IMR-90 (cell line): ENCODE measurements around the gene GTF2H4. TPM values are rescaled to one million over a fixed set of nuclear protein-coding genes. Genes with fewer than 3 reads are reported as not detected.

Source experiments
- ATAC-seq: fragments of 200-7000 bp; cut with Tn5 transposase; 2 replicates; pipeline ENCODE4 v1.9.1; 2020; ENCODE audit warnings: low read depth, mild to moderate bottlenecking, moderate library complexity
- BruUV-seq: library from RNA; stranded (reverse); fragments of 400-500 nt; replicated peaks from 2 replicates; lab custom pipeline; 2021; lab: Mats Ljungman, UMichigan
- CTCF ChIA-PET: fragments of 300-600 bp; formaldehyde crosslinking; extraction: SDS; loops from one replicate; lab custom pipeline; 2021; ENCODE audit warnings: antibody characterized with exemption; lab: Yijun Ruan, JAX
- POLR2A ChIA-PET: fragments of 300-600 bp; sonication (Branson Sonifier 250); formaldehyde crosslinking; loops from one replicate; lab custom pipeline; 2022; ENCODE audit warnings: antibody characterized with exemption; ENCODE audit not compliant: unreplicated experiment; lab: Charles Lee
- DNase-seq: peaks from one replicate; pipeline ENCODE4 v3.0.0; 2013
- H2AFZ ChIP-seq: replicated peaks from 2 replicates; pipeline ENCODE3; 2013; ENCODE audit warnings: low read length, mild to moderate bottlenecking; ENCODE audit not compliant: poor library complexity
- H2AK5ac ChIP-seq: 2 replicates; pipeline ENCODE4 v1.6.1; 2013; ENCODE audit warnings: low read depth, low read length, inconsistent platforms
- H2AK9ac ChIP-seq: replicated peaks from 2 replicates; pipeline ENCODE3; 2013; ENCODE audit warnings: mild to moderate bottlenecking, low read depth, low read length, moderate library complexity; ENCODE audit not compliant: poor library complexity
- H2BK120ac ChIP-seq: 2 replicates; pipeline ENCODE4 v1.6.1; 2013; ENCODE audit warnings: low read depth, low read length, inconsistent platforms
- H2BK15ac ChIP-seq: 3 replicates; pipeline ENCODE4 v1.6.1; 2013; ENCODE audit warnings: low read depth, low read length, inconsistent platforms
- H2BK20ac ChIP-seq: 2 replicates; pipeline ENCODE4 v1.6.1; 2013; ENCODE audit warnings: low read depth, mild to moderate bottlenecking, inconsistent platforms, low read length, moderate library complexity
- H2BK5ac ChIP-seq: 2 replicates; pipeline ENCODE4 v1.6.1; 2013; ENCODE audit warnings: mild to moderate bottlenecking, low read depth, low read length, inconsistent platforms; ENCODE audit not compliant: poor library complexity, severe bottlenecking
- H3K14ac ChIP-seq: replicated peaks from 2 replicates; pipeline ENCODE4 v1.6.1; 2013; ENCODE audit warnings: low read depth, low read length, inconsistent platforms
- H3K18ac ChIP-seq: 2 replicates; pipeline ENCODE4 v1.6.1; 2013; ENCODE audit warnings: low read depth, low read length, control low read depth
- H3K23ac ChIP-seq: 2 replicates; pipeline ENCODE4 v1.6.1; 2013; ENCODE audit warnings: low read depth, low read length, inconsistent platforms
- H3K27ac ChIP-seq: 2 replicates; pipeline ENCODE4 v1.5.1; 2013; ENCODE audit warnings: mild to moderate bottlenecking, control low read depth, low read length; ENCODE audit not compliant: insufficient read depth
- H3K27me3 ChIP-seq: 2 replicates; pipeline ENCODE4 v1.6.1; 2013; ENCODE audit warnings: low read length; ENCODE audit not compliant: control insufficient read depth, insufficient read depth
- H3K36me3 ChIP-seq: 2 replicates; pipeline ENCODE4 v1.6.1; 2013; ENCODE audit warnings: low read length, mixed read lengths; ENCODE audit not compliant: control insufficient read depth, insufficient read depth
- H3K4ac ChIP-seq: 2 replicates; pipeline ENCODE4 v1.6.1; 2013; ENCODE audit warnings: low read depth, low read length, inconsistent platforms
- H3K4me1 ChIP-seq: 2 replicates; pipeline ENCODE4 v1.6.1; 2013; ENCODE audit warnings: low read length, mixed read lengths; ENCODE audit not compliant: control insufficient read depth, insufficient read depth
- H3K4me2 ChIP-seq: 2 replicates; pipeline ENCODE4 v1.6.1; 2013; ENCODE audit warnings: low read depth, mild to moderate bottlenecking, control low read depth, low read length, moderate library complexity
- H3K4me3 ChIP-seq: 2 replicates; pipeline ENCODE4 v1.5.1; 2013; ENCODE audit warnings: low read depth, mild to moderate bottlenecking, control low read depth, low read length, moderate library complexity; ENCODE audit not compliant: insufficient read depth
- H3K56ac ChIP-seq: 2 replicates; pipeline ENCODE4 v1.6.1; 2013; ENCODE audit warnings: low read length, inconsistent platforms; ENCODE audit not compliant: insufficient read depth; ENCODE audit errors: extremely low read depth
- H3K79me1 ChIP-seq, 2 experiments: 2 replicates each; pipeline ENCODE4 v1.6.1; 2013; ENCODE audit warnings: low read length in 2 of 2, inconsistent platforms in 1 of 2, low read depth in 1 of 2
- H3K9ac ChIP-seq: 2 replicates; pipeline ENCODE4 v1.6.1; 2013; ENCODE audit warnings: low read depth, low read length, control low read depth
- H3K9me1 ChIP-seq: 2 replicates; pipeline ENCODE4 v1.6.1; 2013; ENCODE audit warnings: low read length, inconsistent platforms; ENCODE audit not compliant: insufficient read depth
- H3K9me3 ChIP-seq: 2 replicates; pipeline ENCODE4 v1.6.1; 2013; ENCODE audit warnings: low read length; ENCODE audit not compliant: control insufficient read depth, insufficient read depth
- H4K20me1 ChIP-seq: 2 replicates; pipeline ENCODE4 v1.6.1; 2013; ENCODE audit warnings: low read length, inconsistent platforms; ENCODE audit not compliant: insufficient read depth
- H4K5ac ChIP-seq: 2 replicates; pipeline ENCODE4 v1.6.1; 2013; ENCODE audit warnings: mild to moderate bottlenecking, low read depth, low read length, control low read depth
- H4K8ac ChIP-seq, 2 experiments: 2 replicates each; pipeline ENCODE4 v1.6.1; 2013; ENCODE audit warnings: low read depth in 2 of 2, low read length in 2 of 2, control low read depth in 1 of 2, inconsistent platforms in 1 of 2
- H4K91ac ChIP-seq: 2 replicates; pipeline ENCODE4 v1.6.1; 2013; ENCODE audit warnings: low read depth, low read length, inconsistent platforms; ENCODE audit not compliant: insufficient read depth
- BHLHE40 ChIP-seq: fragments of 150-350 bp; IDR thresholded peaks from 2 replicates; pipeline ENCODE4 v1.6.1; 2016; ENCODE audit warnings: mild to moderate bottlenecking, low read depth, low read length
- CEBPB ChIP-seq: IDR thresholded peaks from 2 replicates; pipeline ENCODE4 v1.6.1; 2012; ENCODE audit warnings: low read depth, low read length, improper control_type of control experiment
- CHD1 ChIP-seq: IDR thresholded peaks from 2 replicates; pipeline ENCODE4 v1.6.1; 2012; ENCODE audit warnings: low read depth, low read length, improper control_type of control experiment
- CTCF ChIP-seq: conservative IDR thresholded peaks from 2 replicates; pipeline ENCODE4 v1.5.1; 2012; ENCODE audit warnings: mild to moderate bottlenecking, low read depth, low read length, improper control_type of control experiment
- FOS ChIP-seq: fragments of 150-350 bp; IDR thresholded peaks from 2 replicates; pipeline ENCODE4 v1.6.1; 2016; ENCODE audit warnings: low read depth, low read length
- MAFK ChIP-seq: IDR thresholded peaks from 2 replicates; pipeline ENCODE4 v1.6.1; 2012; ENCODE audit warnings: low read depth, low read length, improper control_type of control experiment
- MAZ ChIP-seq: IDR thresholded peaks from 2 replicates; pipeline ENCODE4 v1.6.1; 2012; ENCODE audit warnings: low read depth, mild to moderate bottlenecking, low read length, improper control_type of control experiment, moderate library complexity, borderline replicate concordance
- MXI1 ChIP-seq: IDR thresholded peaks from 2 replicates; pipeline ENCODE4 v1.6.1; 2012; ENCODE audit warnings: low read depth, mild to moderate bottlenecking, low read length, moderate library complexity, borderline replicate concordance
- NFE2L2 ChIP-seq: fragments of 150-350 bp; IDR thresholded peaks from 2 replicates; pipeline ENCODE4 v1.6.1; 2016; ENCODE audit warnings: low read depth, mild to moderate bottlenecking, low read length
- POLR2A ChIP-seq: IDR thresholded peaks from 2 replicates; pipeline ENCODE4 v1.6.1; 2012; ENCODE audit warnings: mild to moderate bottlenecking, low read depth, low read length
- RAD21 ChIP-seq: IDR thresholded peaks from 2 replicates; pipeline ENCODE4 v1.6.1; 2012; ENCODE audit warnings: low read length, improper control_type of control experiment
- RCOR1 ChIP-seq: IDR thresholded peaks from 2 replicates; pipeline ENCODE4 v1.6.1; 2012; ENCODE audit warnings: mild to moderate bottlenecking, low read length, improper control_type of control experiment; ENCODE audit not compliant: insufficient replicate concordance
- RFX5 ChIP-seq: IDR thresholded peaks from 2 replicates; pipeline ENCODE4 v1.8.0; 2012; ENCODE audit warnings: low read depth, mild to moderate bottlenecking, low read length, moderate library complexity
- SMC3 ChIP-seq: fragments of 150-350 bp; IDR thresholded peaks from 2 replicates; pipeline ENCODE4 v1.6.1; 2016; ENCODE audit warnings: low read depth, mild to moderate bottlenecking, antibody characterized with exemption, low read length, moderate library complexity
- USF2 ChIP-seq: fragments of 150-350 bp; IDR thresholded peaks from 2 replicates; pipeline ENCODE4 v1.6.1; 2017; ENCODE audit warnings: mild to moderate bottlenecking, antibody characterized with exemption, low read length, low read depth
- WGBS, 2 experiments: methylation state at CpG; one replicate each; pipeline versions ENCODE4 v1.1.5 to v1.1.7; 2013; ENCODE audit warnings: missing lambda C conversion rate in 2 of 2; ENCODE audit not compliant: insufficient read length in 1 of 2; ENCODE audit errors: extremely low coverage in 2 of 2; 5-methylcytosine and 5-hydroxymethylcytosine counted together
- dilution Hi-C: fragments of 300-500 bp; cut with HindIII; formaldehyde crosslinking; loops from one replicate; pipeline ENCODE4 v1.14.3; 2018; ENCODE audit warnings: low sequenced_read_pairs; ENCODE audit not compliant: unreplicated experiment
- in situ Hi-C: fragments of 300-500 bp; cut with MboI; formaldehyde crosslinking; loops from 3 replicates; pipeline ENCODE4 v1.14.3; 2019; ENCODE audit warnings: low sequenced_read_pairs, inconsistent platforms, mixed read lengths
- intact Hi-C: fragments of 100-400 bp; cut with micrococcal nuclease; formaldehyde crosslinking; loops from 2 replicates; pipeline ENCODE4 v1.10.0; 2022
- polyA plus RNA-seq, 3 experiments: library from polyadenylated mRNA; depleted of rRNA; stranded (reverse); fragments of >200 nt; gene quantifications; 2 replicates each; pipeline ENCODE4 v1.2.3, GENCODE V29; 2012; ENCODE audit warnings: low replicate concordance in 1 of 3
- total RNA-seq: library from RNA; depleted of rRNA; stranded (reverse); fragments of >200 nt; gene quantifications from 2 replicates; pipeline ENCODE4 v1.2.3, GENCODE V29; 2012
- TF ChIP-seq, protein P1 (sequence below): fragments of 150-350 bp; IDR thresholded peaks from 2 replicates; pipeline ENCODE4 v1.6.1; 2016; ENCODE audit warnings: low read depth, mild to moderate bottlenecking, low read length, moderate library complexity, borderline replicate concordance

GTF2H4 gene
- total and polyA plus RNA-seq, 2 of the 4 experiments (the other 2 are of a cell fraction) = 13.4 to 30.8 TPM

DNA sequence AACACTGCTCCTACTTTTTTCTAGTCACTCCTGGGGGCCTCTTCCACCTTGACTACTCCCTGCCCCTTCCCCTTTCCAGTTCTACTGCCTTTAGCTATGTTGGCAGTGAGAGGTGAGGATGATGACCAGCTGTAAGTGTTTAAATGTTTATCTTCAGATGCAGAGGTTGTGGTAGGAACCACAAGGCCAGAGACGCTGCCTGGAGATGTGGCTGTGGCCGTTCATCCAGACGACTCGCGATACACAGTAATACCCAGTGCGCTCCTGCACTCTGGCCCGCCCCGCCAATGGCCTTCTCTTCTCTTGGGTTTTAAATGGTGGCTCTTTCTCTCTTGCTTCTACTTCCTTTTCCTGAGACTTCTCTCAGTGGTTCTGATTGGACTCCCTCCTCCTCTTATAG lies 10.7 kb downstream of the GTF2H4 start:
- BruUV-seq = no TSS peak
- no peak overlapping the region for H2BK5ac ChIP-seq
- H3K27me3 ChIP-seq = no peaks in the 10 kb centered on the region
- H3K27ac ChIP-seq = no peak overlapping the region
- no peak overlapping the region for H2AFZ ChIP-seq
- no peak overlapping the region for H2AK9ac ChIP-seq
- H3K56ac ChIP-seq = no peak overlapping the region
- intact Hi-C loops = loop anchor here (10.0 kb wide), 1 partner anchor 276 kb away; no protein-coding TSS in a partner anchor
- TF ChIP-seq RAD21 (no peak), RCOR1 (no peak), NFE2L2 (no peak), MAFK (no peak), MXI1 (no peak), BHLHE40 (no peak), RFX5 (no peak), CHD1 (no peak), USF2 (no peak), CTCF (no peak), MAZ (no peak), SMC3 (no peak), POLR2A (no peak), FOS (no peak), CEBPB (no peak)
- TF ChIP-seq, protein P1, sequence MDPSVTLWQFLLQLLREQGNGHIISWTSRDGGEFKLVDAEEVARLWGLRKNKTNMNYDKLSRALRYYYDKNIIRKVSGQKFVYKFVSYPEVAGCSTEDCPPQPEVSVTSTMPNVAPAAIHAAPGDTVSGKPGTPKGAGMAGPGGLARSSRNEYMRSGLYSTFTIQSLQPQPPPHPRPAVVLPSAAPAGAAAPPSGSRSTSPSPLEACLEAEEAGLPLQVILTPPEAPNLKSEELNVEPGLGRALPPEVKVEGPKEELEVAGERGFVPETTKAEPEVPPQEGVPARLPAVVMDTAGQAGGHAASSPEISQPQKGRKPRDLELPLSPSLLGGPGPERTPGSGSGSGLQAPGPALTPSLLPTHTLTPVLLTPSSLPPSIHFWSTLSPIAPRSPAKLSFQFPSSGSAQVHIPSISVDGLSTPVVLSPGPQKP = no peak
- H4K20me1 ChIP-seq = no peaks in the 10 kb centered on the region
- DNase-seq (no peak), ATAC-seq (no peak)
- dilution Hi-C loops = no loop called here
- H3K9ac ChIP-seq = no peak overlapping the region
- CTCF ChIA-PET = interaction anchor here (1.1 to 3.1 kb wide), 2 partner anchors 152 to 161 kb away, joined by 5 to 12 read pairs; no protein-coding TSS in a partner anchor
- no peak overlapping the region for H3K23ac ChIP-seq
- H3K36me3 ChIP-seq = peaks cover 39% of the 10 kb centered on the region
- H3K4ac ChIP-seq = no peak overlapping the region
- H3K4me1 ChIP-seq = peaks cover 10% of the 10 kb centered on the region
- no CpG with 5 or more reads among the region's 8 CpGs for WGBS, 2 experiments
- no peaks in the 10 kb centered on the region for H3K9me1 ChIP-seq
- no peak overlapping the region for H3K4me2 ChIP-seq
- no peak overlapping the region for H3K14ac ChIP-seq
- H4K8ac ChIP-seq = no peak overlapping the region
- H4K91ac ChIP-seq = no peak overlapping the region
- H3K18ac ChIP-seq = no peak overlapping the region
- H3K79me1 ChIP-seq = peaks cover 5 to 6% of the 10 kb centered on the region in 2 experiments; a peak in 1 of 4 replicates
- no peak overlapping the region for H2AK5ac ChIP-seq
- H2BK120ac ChIP-seq = no peak overlapping the region
- no peak overlapping the region for H2BK15ac ChIP-seq
- in situ Hi-C loops = loop anchor here (5.0 kb wide), 1 partner anchor 159 kb away; no protein-coding TSS in a partner anchor
- H3K9me3 ChIP-seq = no peaks in the 10 kb centered on the region
- POLR2A ChIA-PET = interaction anchor here (0.5 kb wide), 1 partner anchor 12 kb away, joined by 5 read pairs; no protein-coding TSS in a partner anchor
- H2BK20ac ChIP-seq = no peak overlapping the region
- no peak overlapping the region for H4K5ac ChIP-seq
- no peak overlapping the region for H3K4me3 ChIP-seq
